HepG2 (cell line): ENCODE data around the gene MSI2. TPM values are rescaled to one million over a fixed set of nuclear protein-coding genes. Genes with fewer than 3 reads are reported as not detected.

Source experiments
- ATAC-seq: fragments of 200-7000 bp; cut with Tn5 transposase; 3 replicates; pipeline ENCODE4 v1.9.1; 2020; ENCODE audit warnings: mild to moderate bottlenecking, moderate library complexity
- BruUV-seq: library from RNA; stranded (reverse); fragments of 400-500 nt; replicated peaks from 2 replicates; lab custom pipeline; 2021; lab: Mats Ljungman, UMichigan
- CTCF ChIA-PET: fragments of 300-600 bp; formaldehyde crosslinking; extraction: SDS; loops from one replicate; lab custom pipeline; 2021; ENCODE audit warnings: low total read pairs, inconsistent platforms, low intra/inter-chr PET ratio; lab: Yijun Ruan, JAX
- POLR2A ChIA-PET: fragments of 350-600 bp; sonication (Branson Sonifier 250); formaldehyde crosslinking; loops from one replicate; lab custom pipeline; 2020; ENCODE audit warnings: antibody characterized with exemption, inconsistent platforms; lab: Yijun Ruan, JAX
- DNase-seq: peaks from one replicate; pipeline ENCODE4 v3.0.0-alpha.2; 2015; ENCODE audit warnings: low spot score
- FAIRE-seq: peaks from 3 replicates; lab custom pipeline; 2011; peaks lifted over from hg19 to GRCh38; lab: Jason Lieb, UNC
- H2AFZ ChIP-seq: one replicate; pipeline ENCODE4 v1.6.1; 2011; ENCODE audit warnings: low read length, inconsistent platforms
- H3K27ac ChIP-seq: fragments of 300-600 bp; 3 replicates; pipeline ENCODE4 v1.8.0; 2011; ENCODE audit warnings: mixed run types, mild to moderate bottlenecking, mixed read lengths, low read length, inconsistent platforms; ENCODE audit not compliant: insufficient read depth; ENCODE audit errors: extremely low read length
- H3K27me3 ChIP-seq, 2 experiments: fragments of 200-600 bp in 1 of 2; 2 replicates in 1 of 2; 3 replicates in 1 of 2; pipeline versions ENCODE4 v1.6.0 to v1.8.0; 2011; ENCODE audit warnings: low read length in 2 of 2, mild to moderate bottlenecking in 2 of 2, moderate library complexity in 2 of 2, inconsistent platforms in 1 of 2; ENCODE audit not compliant: insufficient read depth in 2 of 2, control insufficient read depth in 1 of 2
- H3K36me3 ChIP-seq, 2 experiments: fragments of 200-600 bp in 1 of 2; replicated peaks in 1 of 2; 2 replicates in 1 of 2; 3 replicates in 1 of 2; pipeline versions ENCODE4 v1.5.1 to v1.8.0; 2011; ENCODE audit warnings: low read length in 2 of 2, inconsistent platforms in 1 of 2; ENCODE audit not compliant: insufficient read depth in 2 of 2, control insufficient read depth in 1 of 2
- H3K4me1 ChIP-seq: 2 replicates; pipeline ENCODE4 v1.5.1; 2012; ENCODE audit warnings: low read length, inconsistent platforms; ENCODE audit not compliant: insufficient read depth
- H3K4me2 ChIP-seq: 2 replicates; pipeline ENCODE4 v1.6.0; 2011; ENCODE audit warnings: low read depth, low read length, inconsistent platforms
- H3K4me3 ChIP-seq, 3 experiments: fragments of 200-600 bp in 1 of 3; sonication (generic), shearing (Covaris generic) in 1 of 3; replicated peaks in 1 of 3; 2 replicates each; pipeline ENCODE4 v1.5.1; 2011 to 2016; ENCODE audit warnings: low read length in 3 of 3, inconsistent platforms in 2 of 3, low read depth in 2 of 3, mild to moderate bottlenecking in 2 of 3, control low read depth in 1 of 3, mixed read lengths in 1 of 3; ENCODE audit not compliant: insufficient read depth in 1 of 3
- H3K79me2 ChIP-seq: one replicate; pipeline ENCODE4 v1.6.1; 2011; ENCODE audit warnings: low read length, inconsistent platforms; ENCODE audit not compliant: insufficient read depth
- H3K9ac ChIP-seq: 2 replicates; pipeline ENCODE4 v1.6.0; 2011; ENCODE audit warnings: mild to moderate bottlenecking, low read depth, low read length, inconsistent platforms; ENCODE audit not compliant: insufficient read depth
- H3K9me3 ChIP-seq: 2 replicates; pipeline ENCODE4 v1.5.1; 2012; ENCODE audit warnings: mild to moderate bottlenecking, low read length
- H4K20me1 ChIP-seq: 2 replicates; pipeline ENCODE4 v1.6.0; 2011; ENCODE audit warnings: inconsistent platforms, mild to moderate bottlenecking, low read length, moderate library complexity; ENCODE audit not compliant: insufficient read depth
- ARID5B ChIP-seq: IDR thresholded peaks from 2 replicates; pipeline ENCODE4 v1.4.0; 2020; ENCODE audit warnings: mild to moderate bottlenecking, missing genetic modification reagents
- CENPX ChIP-seq: sonication (generic); formaldehyde crosslinking; IDR thresholded peaks from 2 replicates; pipeline ENCODE4 v1.9.0; 2021; ENCODE audit warnings: mild to moderate bottlenecking, missing genetic modification reagents, moderate library complexity
- EEA1 ChIP-seq: sonication (generic); formaldehyde crosslinking; IDR thresholded peaks from 2 replicates; pipeline ENCODE4 v1.5.1; 2020; ENCODE audit warnings: mild to moderate bottlenecking, missing genetic modification reagents, borderline replicate concordance
- PAXIP1 ChIP-seq: sonication (generic); formaldehyde crosslinking; conservative IDR thresholded peaks from 2 replicates; pipeline ENCODE4 v1.4.0; 2020; ENCODE audit warnings: mild to moderate bottlenecking, missing genetic modification reagents, moderate library complexity
- REXO4 ChIP-seq: sonication (generic); formaldehyde crosslinking; IDR thresholded peaks from 2 replicates; pipeline ENCODE4 v1.8.0; 2022; ENCODE audit warnings: missing genetic modification reagents, mild to moderate bottlenecking, borderline replicate concordance
- TOPORS ChIP-seq: sonication (generic); formaldehyde crosslinking; IDR thresholded peaks from 2 replicates; pipeline ENCODE4 v1.8.0; 2023; ENCODE audit warnings: mild to moderate bottlenecking, missing genetic modification reagents
- ZFX ChIP-seq: sonication (generic); formaldehyde crosslinking; IDR thresholded peaks from 2 replicates; pipeline ENCODE4 v1.4.0; 2020; ENCODE audit warnings: mild to moderate bottlenecking, low read depth, missing genetic modification reagents, moderate library complexity
- ZNF230 ChIP-seq: sonication (generic); formaldehyde crosslinking; IDR thresholded peaks from 2 replicates; pipeline ENCODE4 v1.4.0; 2020; ENCODE audit warnings: mild to moderate bottlenecking, missing genetic modification reagents
- ZNF646 ChIP-seq: sonication (generic); formaldehyde crosslinking; IDR thresholded peaks from 2 replicates; pipeline ENCODE4 v1.9.0; 2021; ENCODE audit warnings: mild to moderate bottlenecking, missing genetic modification reagents
- WGBS: methylation state at CpG from one replicate; pipeline ENCODE4 v1.1.6; 2017; ENCODE audit warnings: low lambda C conversion rate; 5-methylcytosine and 5-hydroxymethylcytosine counted together
- in situ Hi-C: cut with HindIII; loops from 2 replicates; pipeline ENCODE4 v1.10.0; 2017; ENCODE audit warnings: low pct_unique_long_range_greater_than_20kb; ENCODE audit not compliant: extremely low pct_ligation_motif_present
- intact Hi-C: fragments of 100-400 bp; cut with micrococcal nuclease; formaldehyde crosslinking; loops from one replicate; pipeline ENCODE4 v1.10.0; 2022; ENCODE audit not compliant: unreplicated experiment
- polyA plus RNA-seq, 8 experiments: library from polyadenylated mRNA; depleted of rRNA in 3 of 8; stranded (reverse) in 7 of 8; unstranded in 1 of 8; fragments of >200 nt; fragmentation: Illumina TruSeq in 4 of 8; extraction: Trizol in 4 of 8; gene quantifications; 2 replicates each; pipeline versions ENCODE4 v1.2.1 to v1.2.3, GENCODE V29; 2011 to 2016; ENCODE audit warnings: low read depth in 4 of 8, missing spikeins in 1 of 8, mixed read lengths in 1 of 8; ENCODE audit not compliant: insufficient read depth in 1 of 8
- total RNA-seq, 5 experiments: library from RNA; depleted of rRNA; stranded (reverse); fragments of >200 nt; fragmentation: Illumina TruSeq; extraction: Trizol; gene quantifications; 2 replicates each; pipeline ENCODE4 v1.2.3, GENCODE V29; 2016; ENCODE audit warnings: low read depth in 1 of 5

The MSI2 gene
- total and polyA plus RNA-seq, 2 of the 13 experiments (the other 11 are each of a cell fraction or from before 2014, with no cell fraction given), result 77.5 to 78.4 TPM

- TF ChIP-seq ZNF646 (CRISPR knock-in tag), result no peak
- TF ChIP-seq ZFX (CRISPR knock-in tag), result no peak
- no peak for TF ChIP-seq REXO4 (CRISPR knock-in tag)
- no peak for TF ChIP-seq ZNF230 (CRISPR knock-in tag)
Measured at GRCh38 chr17:57268181-57268580, 11.9 kb downstream of the MSI2 start (continued).

GRCh38 chr17:57269052-57269451 is 12.7 kb downstream of the MSI2 start:
- peaks cover 34% of the 10 kb centered on the region for H3K4me1 ChIP-seq
- H3K27me3 ChIP-seq, result no peaks in the 10 kb centered on the region
- DNase-seq, result no peak
- H4K20me1 ChIP-seq, result peaks cover 21% of the 10 kb centered on the region
- FAIRE-seq, result no peak
- BruUV-seq, result no TSS peak
- ChIA-PET CTCF (no interaction called here), POLR2A (interaction anchor here (3.0 kb wide), 1 partner anchor 12 kb away, joined by 13 read pairs; the partner anchor contains the start of gene MSI2)
- H3K9me3 ChIP-seq, result no peaks in the 10 kb centered on the region
- no peak overlapping the region for H3K4me3 ChIP-seq
- intact Hi-C loops (no loop called here), in situ Hi-C loops (no loop called here)
- H3K79me2 ChIP-seq, result peaks cover 72% of the 10 kb centered on the region
- ATAC-seq, result no peak
- WGBS, result 100% methylated on average over 3 of the region's 3 CpGs
- no peak overlapping the region for H2AFZ ChIP-seq
- no peak overlapping the region for H3K9ac ChIP-seq
- H3K27ac ChIP-seq, result no peak overlapping the region
- H3K4me2 ChIP-seq, result no peak overlapping the region
- peaks cover 41 to 86% of the 10 kb centered on the region in 2 experiments for H3K36me3 ChIP-seq
- no peak for TF ChIP-seq TOPORS (CRISPR knock-in tag)
- TF ChIP-seq EEA1, result no peak
- TF ChIP-seq ARID5B (CRISPR knock-in tag), result no peak
- TF ChIP-seq CENPX (CRISPR knock-in tag), result no peak
- TF ChIP-seq PAXIP1 (CRISPR knock-in tag), result no peak
